Right lobe of liver (tissue), 4 donors: ENCODE data around the gene RNF19B.
A peak's percentile ranks its signal among the peaks of the same experiment; 100 is the strongest.

Source experiments
- POLR2A ChIP-seq: fragments of 450-650 bp; IDR thresholded peaks from one replicate; pipeline ENCODE4 v1.6.1; 2017; ENCODE audit warnings: antibody characterized with exemption, mild to moderate bottlenecking
- TF ChIP-seq, protein P1 (sequence below), 4 donors: fragments of 200-600 bp in 3 of 4; fragments of 450-650 bp in 1 of 4; IDR thresholded peaks; one replicate each; pipeline versions ENCODE4 v1.5.1 to v1.8.0; 2016 to 2022; ENCODE audit warnings: antibody characterized with exemption in 4 of 4, mild to moderate bottlenecking in 2 of 4
- donor health status: DM: no; HTN: no; CAD: no.
- donor health status: DM: no; HTN: no; CAD: no.
- donor health status: DM: no; HTN: yes; CAD: no.

DNA sequence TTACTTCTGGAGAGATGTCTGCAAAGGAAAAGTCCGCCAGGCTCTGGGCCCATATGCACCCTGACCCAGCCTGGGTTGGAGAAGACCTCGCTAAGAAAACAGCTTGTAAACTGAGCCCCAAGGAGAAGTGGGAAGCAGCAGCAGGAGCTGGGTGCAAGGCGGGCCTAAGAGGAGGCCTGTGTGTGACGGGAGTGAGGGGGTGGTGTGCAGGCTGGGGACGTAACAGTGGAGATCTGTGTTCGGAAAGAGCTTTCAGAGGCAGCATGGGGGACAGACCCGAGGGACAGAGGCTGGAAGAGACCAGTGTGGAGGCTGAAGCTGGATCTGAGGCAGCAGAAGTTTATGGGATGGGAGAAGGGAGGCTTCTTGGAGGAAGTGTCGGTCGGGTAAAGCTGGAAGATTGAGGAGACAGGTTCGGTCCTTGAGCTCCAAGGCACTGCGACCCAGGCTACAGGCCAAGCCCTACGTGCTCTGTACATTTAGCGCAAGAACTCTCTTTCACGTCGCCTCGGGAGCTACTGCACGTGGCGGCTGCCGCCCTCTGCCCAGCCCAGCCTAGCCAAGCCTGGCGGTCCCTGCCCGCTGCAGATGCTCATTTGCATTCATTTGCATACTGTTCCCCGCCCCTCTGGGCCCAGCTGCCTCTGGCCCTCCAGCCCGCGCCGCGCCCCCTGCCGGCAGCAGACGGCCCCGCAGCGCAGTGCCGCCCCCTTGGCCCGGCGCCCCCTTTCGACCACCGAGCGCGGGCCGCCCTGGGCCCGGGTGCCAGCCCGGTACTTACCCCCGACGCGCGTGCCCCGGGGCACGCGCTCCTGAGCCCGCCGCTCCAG, 72.0 kb downstream of the RNF19B start:
- TF ChIP-seq, protein P1, sequence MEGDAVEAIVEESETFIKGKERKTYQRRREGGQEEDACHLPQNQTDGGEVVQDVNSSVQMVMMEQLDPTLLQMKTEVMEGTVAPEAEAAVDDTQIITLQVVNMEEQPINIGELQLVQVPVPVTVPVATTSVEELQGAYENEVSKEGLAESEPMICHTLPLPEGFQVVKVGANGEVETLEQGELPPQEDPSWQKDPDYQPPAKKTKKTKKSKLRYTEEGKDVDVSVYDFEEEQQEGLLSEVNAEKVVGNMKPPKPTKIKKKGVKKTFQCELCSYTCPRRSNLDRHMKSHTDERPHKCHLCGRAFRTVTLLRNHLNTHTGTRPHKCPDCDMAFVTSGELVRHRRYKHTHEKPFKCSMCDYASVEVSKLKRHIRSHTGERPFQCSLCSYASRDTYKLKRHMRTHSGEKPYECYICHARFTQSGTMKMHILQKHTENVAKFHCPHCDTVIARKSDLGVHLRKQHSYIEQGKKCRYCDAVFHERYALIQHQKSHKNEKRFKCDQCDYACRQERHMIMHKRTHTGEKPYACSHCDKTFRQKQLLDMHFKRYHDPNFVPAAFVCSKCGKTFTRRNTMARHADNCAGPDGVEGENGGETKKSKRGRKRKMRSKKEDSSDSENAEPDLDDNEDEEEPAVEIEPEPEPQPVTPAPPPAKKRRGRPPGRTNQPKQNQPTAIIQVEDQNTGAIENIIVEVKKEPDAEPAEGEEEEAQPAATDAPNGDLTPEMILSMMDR (IDR thresholded peaks at IDR 0.05) = peak; percentile 18 to 34 (median 25)
- no peak for TF ChIP-seq POLR2A
